ENCODE results near the gene ANKRD33B. TPM values are rescaled to one million over a fixed set of nuclear protein-coding genes. Genes with fewer than 3 reads are reported as not detected.

Gene ANKRD33B
- total and polyA plus RNA-seq, 2 of the 8 experiments (the other 6 are each of a cell fraction or from before 2014, with no cell fraction given), result 6.9 to 20.6 TPM

- H3K27ac ChIP-seq (ENCODE audit: low read depth, low read length), result no peak overlapping the region
- no peaks in the 10 kb centered on the region; a peak in 1 of 7 replicates for H3K4me1 ChIP-seq (replicated peaks in 1 of 4; ENCODE audit: control insufficient read depth in 3 of 4, insufficient read depth in 4 of 4, low read length in 3 of 4)
- H3K4ac ChIP-seq (replicated peaks; ENCODE audit: insufficient read length, low read depth, low read length), result no peak overlapping the region
- H4K5ac ChIP-seq (ENCODE audit: insufficient read length, low read depth, low read length), result no peak overlapping the region
- H4K20me1 ChIP-seq (replicated peaks in 1 of 2; ENCODE audit: control insufficient read depth in 1 of 2, insufficient read depth in 2 of 2, low read length in 2 of 2), result peaks cover 0 to 4% of the 10 kb centered on the region in 2 experiments
- H3K9ac ChIP-seq (replicated peaks in 1 of 4; ENCODE audit: extremely low read depth in 1 of 4, low read depth in 3 of 4, low read length in 3 of 4), result no peak overlapping the region
- no peak overlapping the region for H3K18ac ChIP-seq (ENCODE audit: extremely low read depth, low read length)
- no peak overlapping the region for H2AK5ac ChIP-seq (ENCODE audit: low read depth, low read length)
- no peak overlapping the region for H2BK20ac ChIP-seq (ENCODE audit: low read length)
- CTCF ChIA-PET (ENCODE audit: partially characterized antibody), result no interaction called here
- H3K27me3 ChIP-seq (replicated peaks in 1 of 4; ENCODE audit: control insufficient read depth in 3 of 4, extremely low read depth in 1 of 4, insufficient read depth in 3 of 4, low read length in 3 of 4), result no peaks in the 10 kb centered on the region
- peaks cover 6% of the 10 kb centered on the region for H3K79me1 ChIP-seq (ENCODE audit: low read depth, low read length)
- no peak overlapping the region for H2BK15ac ChIP-seq (ENCODE audit: low read length)
- H3K14ac ChIP-seq (ENCODE audit: insufficient read length), result no peak overlapping the region
- H2BK120ac ChIP-seq (replicated peaks; ENCODE audit: low read depth, low read length), result no peak overlapping the region
- H3K4me2 ChIP-seq (ENCODE audit: insufficient read depth in 1 of 2, low read depth in 2 of 2, low read length in 2 of 2), result no peak overlapping the region
- H2BK12ac ChIP-seq (ENCODE audit: low read depth, low read length), result no peak overlapping the region
- no peak overlapping the region for H3K4me3 ChIP-seq (ENCODE audit: extremely low read depth in 1 of 4, insufficient read depth in 2 of 4, low read depth in 3 of 4, low read length in 4 of 4)
- WGBS, 2 experiments (ENCODE audit: extremely low coverage in 1 of 2, insufficient coverage in 1 of 2, insufficient read length in 1 of 2, insufficient replicate concordance in 2 of 2, low coverage in 1 of 2, low lambda C conversion rate in 2 of 2, missing lambda C conversion rate in 1 of 2), result 91% methylated on average over 25 of the region's 68 CpGs; no CpG with 5 or more reads in 1 of the 2 experiments
- H4K8ac ChIP-seq (ENCODE audit: extremely low read depth, insufficient read depth, low read length), result no peak overlapping the region
- FAIRE-seq, result no peak
- H2AFZ ChIP-seq (ENCODE audit: low read length), result no peak overlapping the region
- no peak overlapping the region for H3K23ac ChIP-seq (ENCODE audit: insufficient read length)
- no peak overlapping the region for H2BK5ac ChIP-seq (ENCODE audit: low read depth, low read length)
- peak in 1 of 2 experiments; percentile 69 for DNase-seq (ENCODE audit: low read depth in 1 of 2, low spot score in 2 of 2)
- no peaks in the 10 kb centered on the region; a peak in 1 of 4 replicates for H3K79me2 ChIP-seq (ENCODE audit: control insufficient read depth in 1 of 2, insufficient read depth in 2 of 2, low read length in 2 of 2)
- 0 out of 2 replicates have a peak, but pooled peaks cover 2% of the 10 kb centered on the region for H3K23me2 ChIP-seq (ENCODE audit: low read depth, low read length)
- H3K56ac ChIP-seq (replicated peaks; ENCODE audit: insufficient read length, low read depth, low read length), result no peak overlapping the region
- no peaks in the 10 kb centered on the region for H3K9me3 ChIP-seq (ENCODE audit: insufficient read depth in 2 of 2, low read depth in 1 of 2, low read length in 1 of 2)
- peaks cover 0 to 13% (median under 1%) of the 10 kb centered on the region in 4 experiments; a peak in 5 of 8 replicates for H3K36me3 ChIP-seq (ENCODE audit: control insufficient read depth in 2 of 4, insufficient read depth in 4 of 4, low read length in 3 of 4)
- POLR2A ChIA-PET (ENCODE audit: partially characterized antibody), result no interaction called here
- no peak overlapping the region for H4K91ac ChIP-seq (replicated peaks; ENCODE audit: insufficient read length, low read length)
- TF ChIP-seq TAF7 (optimal IDR thresholded peaks at IDR 0.05; ENCODE audit: borderline replicate concordance, low read depth, low read length) (no peak), SAP30 (IDR thresholded peaks at IDR 0.05; ENCODE audit: insufficient read depth, insufficient replicate concordance, low read length) (no peak), POLR2A (IDR thresholded peaks at IDR 0.05; ENCODE audit: control extremely low read depth in 1 of 2, low read depth in 2 of 2, low read length in 2 of 2) (no peak), SIRT6 (IDR thresholded peaks at IDR 0.05; ENCODE audit: low read length) (no peak), TAF1 (IDR thresholded peaks at IDR 0.05; ENCODE audit: low read depth, low read length) (no peak), HDAC2 (IDR thresholded peaks at IDR 0.05; ENCODE audit: borderline replicate concordance in 1 of 2, low read depth in 2 of 2, low read length in 2 of 2) (no peak), KDM1A (IDR thresholded peaks at IDR 0.05; ENCODE audit: borderline replicate concordance, low read length) (no peak), SIN3A (conservative IDR thresholded peaks at IDR 0.05 in 1 of 2, IDR thresholded peaks at IDR 0.05 in 1 of 2; ENCODE audit: low read depth in 1 of 2, low read length in 2 of 2) (no peak), POLR2AphosphoS5 (IDR thresholded peaks at IDR 0.05; ENCODE audit: low read depth, low read length) (no peak)
- TF ChIP-seq, protein P1, sequence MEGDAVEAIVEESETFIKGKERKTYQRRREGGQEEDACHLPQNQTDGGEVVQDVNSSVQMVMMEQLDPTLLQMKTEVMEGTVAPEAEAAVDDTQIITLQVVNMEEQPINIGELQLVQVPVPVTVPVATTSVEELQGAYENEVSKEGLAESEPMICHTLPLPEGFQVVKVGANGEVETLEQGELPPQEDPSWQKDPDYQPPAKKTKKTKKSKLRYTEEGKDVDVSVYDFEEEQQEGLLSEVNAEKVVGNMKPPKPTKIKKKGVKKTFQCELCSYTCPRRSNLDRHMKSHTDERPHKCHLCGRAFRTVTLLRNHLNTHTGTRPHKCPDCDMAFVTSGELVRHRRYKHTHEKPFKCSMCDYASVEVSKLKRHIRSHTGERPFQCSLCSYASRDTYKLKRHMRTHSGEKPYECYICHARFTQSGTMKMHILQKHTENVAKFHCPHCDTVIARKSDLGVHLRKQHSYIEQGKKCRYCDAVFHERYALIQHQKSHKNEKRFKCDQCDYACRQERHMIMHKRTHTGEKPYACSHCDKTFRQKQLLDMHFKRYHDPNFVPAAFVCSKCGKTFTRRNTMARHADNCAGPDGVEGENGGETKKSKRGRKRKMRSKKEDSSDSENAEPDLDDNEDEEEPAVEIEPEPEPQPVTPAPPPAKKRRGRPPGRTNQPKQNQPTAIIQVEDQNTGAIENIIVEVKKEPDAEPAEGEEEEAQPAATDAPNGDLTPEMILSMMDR (IDR thresholded peaks at IDR 0.05; ENCODE audit: control extremely low read depth in 1 of 3, insufficient read depth in 1 of 3, low read depth in 1 of 3, low read length in 3 of 3), result no peak
Measured at GRCh38 chr5:10649666-10650380, 86.0 kb downstream of the ANKRD33B start.
